Ascending aorta (tissue), 2 donors: ENCODE results near the gene PARD3B. TPM values are rescaled to one million over a fixed set of nuclear protein-coding genes. Genes with fewer than 3 reads are reported as not detected.

Experiments used
- DNase-seq, 2 donors: peaks; one replicate each; pipeline ENCODE4 v3.0.0-alpha.2; 2019; ENCODE audit warnings: low spot score in 2 of 2
- H3K27ac ChIP-seq, 2 donors: fragments of 200-600 bp; sonication (generic); one replicate each; pipeline ENCODE4 v1.5.1; 2016 to 2017; ENCODE audit warnings: mild to moderate bottlenecking in 1 of 2
- H3K27me3 ChIP-seq: fragments of 200-600 bp; sonication (generic); one replicate; pipeline ENCODE4 v1.5.1; 2017
- H3K36me3 ChIP-seq, 2 donors: fragments of 200-600 bp; sonication (generic); one replicate each; pipeline ENCODE4 v1.5.1; 2016
- H3K4me1 ChIP-seq, 2 donors: fragments of 200-600 bp; sonication (generic); one replicate each; pipeline ENCODE4 v1.5.1; 2016 to 2017; ENCODE audit warnings: mild to moderate bottlenecking in 1 of 2
- H3K4me3 ChIP-seq, 2 donors: fragments of 200-600 bp; sonication (generic); one replicate each; pipeline ENCODE4 v1.5.1; 2016 to 2017; ENCODE audit warnings: mild to moderate bottlenecking in 1 of 2
- H3K9me3 ChIP-seq, 2 donors: fragments of 200-600 bp; sonication (generic); one replicate each; pipeline ENCODE4 v1.5.1; 2016
- intact Hi-C: fragments of 100-400 bp; cut with DNase I; formaldehyde crosslinking; loops from one replicate; pipeline ENCODE4 v1.15.1; 2023
- total RNA-seq: library from RNA; depleted of rRNA; stranded (reverse); fragments of >200 nt; gene quantifications from one replicate; pipeline ENCODE4 v1.1.0, GENCODE V29; 2016
- TF ChIP-seq, protein P1 (sequence below), 3 experiments: fragments of 200-600 bp in 2 of 3; fragments of 450-650 bp in 1 of 3; sonication (generic) in 2 of 3; IDR thresholded peaks; one replicate each; pipeline ENCODE4 v1.5.1; 2016 to 2019; ENCODE audit warnings: antibody characterized with exemption in 3 of 3, mild to moderate bottlenecking in 1 of 3, moderate library complexity in 1 of 3

PARD3B gene
- total RNA-seq, 1 donor from 2014 or later, result 9.5 TPM

DNA sequence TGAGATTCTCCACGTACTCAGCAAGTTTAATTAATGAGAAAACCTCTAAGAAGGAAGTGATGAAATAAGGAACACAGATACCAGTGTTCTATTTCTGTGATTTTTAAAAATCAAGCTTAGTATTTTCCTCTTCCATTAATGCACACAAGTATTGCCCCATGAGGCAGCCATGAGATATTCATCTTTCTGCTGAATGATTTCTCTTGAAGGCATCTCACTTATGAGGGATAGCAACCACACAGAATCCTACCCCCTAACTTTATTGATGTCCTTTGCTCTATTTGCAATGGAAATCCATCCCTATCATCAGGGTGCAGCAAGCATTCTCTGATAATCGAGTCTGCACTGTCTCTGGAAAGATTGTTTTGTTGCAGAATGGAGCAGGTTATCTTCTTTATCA, 893.0 kb downstream of the PARD3B start:
- no peaks in the 10 kb centered on the region for H3K4me1 ChIP-seq
- no peaks in the 10 kb centered on the region for H3K27me3 ChIP-seq
- intact Hi-C loops, result no loop called here
- H3K36me3 ChIP-seq, result peaks cover 0 to 8% of the 10 kb centered on the region in 2 donors
- no peak for DNase-seq
- no peaks in the 10 kb centered on the region for H3K9me3 ChIP-seq
- TF ChIP-seq, protein P1, sequence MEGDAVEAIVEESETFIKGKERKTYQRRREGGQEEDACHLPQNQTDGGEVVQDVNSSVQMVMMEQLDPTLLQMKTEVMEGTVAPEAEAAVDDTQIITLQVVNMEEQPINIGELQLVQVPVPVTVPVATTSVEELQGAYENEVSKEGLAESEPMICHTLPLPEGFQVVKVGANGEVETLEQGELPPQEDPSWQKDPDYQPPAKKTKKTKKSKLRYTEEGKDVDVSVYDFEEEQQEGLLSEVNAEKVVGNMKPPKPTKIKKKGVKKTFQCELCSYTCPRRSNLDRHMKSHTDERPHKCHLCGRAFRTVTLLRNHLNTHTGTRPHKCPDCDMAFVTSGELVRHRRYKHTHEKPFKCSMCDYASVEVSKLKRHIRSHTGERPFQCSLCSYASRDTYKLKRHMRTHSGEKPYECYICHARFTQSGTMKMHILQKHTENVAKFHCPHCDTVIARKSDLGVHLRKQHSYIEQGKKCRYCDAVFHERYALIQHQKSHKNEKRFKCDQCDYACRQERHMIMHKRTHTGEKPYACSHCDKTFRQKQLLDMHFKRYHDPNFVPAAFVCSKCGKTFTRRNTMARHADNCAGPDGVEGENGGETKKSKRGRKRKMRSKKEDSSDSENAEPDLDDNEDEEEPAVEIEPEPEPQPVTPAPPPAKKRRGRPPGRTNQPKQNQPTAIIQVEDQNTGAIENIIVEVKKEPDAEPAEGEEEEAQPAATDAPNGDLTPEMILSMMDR (IDR thresholded peaks at IDR 0.05), result no peak
- no peak overlapping the region for H3K4me3 ChIP-seq
- no peak overlapping the region for H3K27ac ChIP-seq

- intact Hi-C loops, result no loop called here
- Histone ChIP-seq H3K27me3 (no peaks in the 10 kb centered on the region), H3K9me3 (no peaks in the 10 kb centered on the region), H3K36me3 (peaks cover 0 to 8% of the 10 kb centered on the region in 2 donors), H3K4me1 (no peaks in the 10 kb centered on the region), H3K27ac (no peak overlapping the region), H3K4me3 (no peak overlapping the region)
- no peak for DNase-seq
- TF ChIP-seq, protein P1 (IDR thresholded peaks at IDR 0.05), result no peak
Measured at GRCh38 chr2:205439621-205440020, 894.3 kb downstream of the PARD3B start.

DNA sequence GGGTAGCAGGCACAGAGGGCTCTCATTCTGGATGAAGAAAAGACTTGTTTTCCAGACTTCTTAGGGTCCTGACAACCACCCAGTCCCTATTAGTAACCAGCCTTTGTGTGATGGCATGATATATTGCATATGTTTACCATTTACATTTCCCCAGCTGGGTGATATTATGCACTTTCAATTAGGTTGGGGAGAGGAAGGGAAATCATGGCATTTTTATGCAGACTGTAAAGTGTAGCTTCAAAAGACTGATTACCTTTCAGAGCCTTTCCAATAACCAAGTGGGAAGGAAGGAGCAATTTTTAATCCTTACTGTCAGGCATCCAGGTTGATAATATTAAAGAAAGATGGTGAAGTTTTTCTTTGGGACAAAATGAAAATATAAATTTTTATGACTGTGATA, 896.2 kb downstream of the PARD3B start:
- Histone ChIP-seq H3K4me1 (no peaks in the 10 kb centered on the region), H3K4me3 (no peak overlapping the region), H3K9me3 (no peaks in the 10 kb centered on the region), H3K36me3 (peaks cover 0 to 8% of the 10 kb centered on the region in 2 donors), H3K27ac (no peak overlapping the region), H3K27me3 (no peaks in the 10 kb centered on the region)
- no peak for DNase-seq
- intact Hi-C loops, result no loop called here
- TF ChIP-seq, protein P1 (IDR thresholded peaks at IDR 0.05), result no peak

DNA sequence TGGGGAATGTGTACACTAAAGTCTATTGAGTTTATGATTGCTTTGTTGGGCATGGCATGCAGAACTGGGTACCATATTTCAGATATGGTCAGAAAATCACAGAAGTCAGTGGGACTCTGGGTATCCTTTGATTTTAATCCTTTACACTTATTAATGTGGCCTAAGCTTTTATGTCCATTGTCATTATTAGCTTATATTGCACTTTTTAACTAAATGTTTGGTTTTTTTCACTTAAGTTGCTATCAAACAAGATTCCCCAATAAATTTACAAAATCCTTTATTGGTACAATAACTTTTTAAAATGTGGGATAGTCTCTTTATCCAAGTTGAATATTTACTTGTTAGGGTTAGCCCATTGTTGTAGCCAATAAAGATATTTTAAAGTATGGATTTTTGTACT, 902.9 kb downstream of the PARD3B start:
- Histone ChIP-seq H3K36me3 (no peaks in the 10 kb centered on the region), H3K4me3 (no peak overlapping the region), H3K27me3 (no peaks in the 10 kb centered on the region), H3K4me1 (no peaks in the 10 kb centered on the region), H3K9me3 (no peaks in the 10 kb centered on the region), H3K27ac (no peak overlapping the region)
- TF ChIP-seq, protein P1 (IDR thresholded peaks at IDR 0.05), result no peak
- DNase-seq, result no peak
- intact Hi-C loops, result no loop called here

DNA sequence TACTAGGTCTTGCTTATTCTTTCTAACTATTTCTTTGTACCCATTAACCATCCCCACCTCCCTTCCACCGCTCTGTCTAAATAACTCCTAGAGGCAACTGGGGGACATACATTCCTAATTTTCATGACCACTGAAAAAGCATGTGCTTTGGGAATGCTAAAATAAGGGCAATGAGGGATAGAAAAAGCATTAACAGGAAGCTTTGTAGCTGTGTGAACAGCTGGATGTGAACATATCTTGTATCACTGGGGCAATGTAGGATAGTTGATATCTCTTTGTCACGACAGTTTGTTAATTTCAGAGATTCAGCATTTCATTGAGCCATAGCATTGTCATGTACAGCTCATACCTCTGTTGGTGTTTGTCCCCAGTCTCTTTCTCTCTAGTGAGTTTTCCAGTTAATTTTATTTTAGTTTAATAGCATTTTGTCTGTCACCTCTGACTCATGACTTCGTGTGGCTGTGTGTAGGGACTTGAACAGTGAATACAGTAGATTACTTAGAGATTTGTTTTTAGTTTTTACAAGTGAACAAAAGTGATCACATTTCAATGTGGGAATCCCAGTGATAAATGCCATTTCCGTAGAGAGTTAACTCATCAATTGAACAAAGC, 906.7 kb downstream of the PARD3B start:
- DNase-seq, result no peak
- Histone ChIP-seq H3K4me3 (no peak overlapping the region), H3K4me1 (no peaks in the 10 kb centered on the region), H3K27ac (no peak overlapping the region), H3K36me3 (no peaks in the 10 kb centered on the region), H3K27me3 (no peaks in the 10 kb centered on the region), H3K9me3 (no peaks in the 10 kb centered on the region)
- TF ChIP-seq, protein P1 (IDR thresholded peaks at IDR 0.05), result no peak
- intact Hi-C loops, result no loop called here

- Histone ChIP-seq H3K4me3 (no peak overlapping the region), H3K4me1 (no peaks in the 10 kb centered on the region), H3K9me3 (no peaks in the 10 kb centered on the region), H3K27ac (no peak overlapping the region), H3K27me3 (no peaks in the 10 kb centered on the region), H3K36me3 (no peaks in the 10 kb centered on the region)
- TF ChIP-seq, protein P1 (IDR thresholded peaks at IDR 0.05), result no peak
- DNase-seq, result no peak
- intact Hi-C loops, result no loop called here
Measured at GRCh38 chr2:205453202-205453601, 907.9 kb downstream of the PARD3B start.
